ENCODE data around the gene TRPC4AP. TPM values are rescaled to one million over a fixed set of nuclear protein-coding genes. Genes with fewer than 3 reads are reported as not detected.

Gene TRPC4AP
- total and polyA plus RNA-seq, 10 of the 15 experiments (the other 5 are each of a cell fraction or from before 2014, with no cell fraction given): 1.1 to 61.7 (median 41.2) TPM

- TF ChIP-seq ZNF592 (IDR thresholded peaks at IDR 0.05): no peak
- no peak for TF ChIP-seq IKZF1 (conservative IDR thresholded peaks at IDR 0.05)
- no peak for TF ChIP-seq E2F8 (IDR thresholded peaks at IDR 0.05; ENCODE audit: low read depth, partially characterized antibody)
- TF ChIP-seq RUNX3 (IDR thresholded peaks at IDR 0.05; ENCODE audit: low read length): peak; percentile 47; the same call in 1 of the 2 replicates
Measured at GRCh38 chr20:35055445-35056276, 36.9 kb downstream of the TRPC4AP start (continued).

Measured in GM12878 (cell line).